Mesenchymal stem cell (in vitro differentiated cells and primary cell): ENCODE data around the gene BCL10.

Source experiments
- DNase-seq: peaks from one replicate; pipeline ENCODE4 v3.0.0-alpha.2; 2013
- H2AFZ ChIP-seq: one replicate; pipeline ENCODE4 v1.6.1; 2013; ENCODE audit warnings: low read depth, mild to moderate bottlenecking, control low read depth, inconsistent platforms, low read length, moderate library complexity
- H2AK5ac ChIP-seq: 2 replicates; pipeline ENCODE4 v1.6.1; 2013; ENCODE audit warnings: low read length, moderate library complexity, mild to moderate bottlenecking, inconsistent platforms; ENCODE audit not compliant: severe bottlenecking
- H2BK120ac ChIP-seq: one replicate; pipeline ENCODE4 v1.6.1; 2013; ENCODE audit warnings: low read depth, mild to moderate bottlenecking, inconsistent platforms, low read length, moderate library complexity
- H2BK12ac ChIP-seq, 2 experiments: one replicate each; pipeline ENCODE4 v1.6.1; 2013; ENCODE audit warnings: inconsistent platforms in 2 of 2, low read length in 2 of 2, mild to moderate bottlenecking in 2 of 2, moderate library complexity in 2 of 2, control low read depth in 1 of 2
- H2BK15ac ChIP-seq: one replicate; pipeline ENCODE4 v1.6.1; 2013; ENCODE audit warnings: mild to moderate bottlenecking, low read depth, inconsistent platforms; ENCODE audit not compliant: poor library complexity, severe bottlenecking
- H2BK5ac ChIP-seq: 2 replicates; pipeline ENCODE4 v1.6.1; 2013; ENCODE audit warnings: low read depth, mild to moderate bottlenecking, low read length, control low read depth, inconsistent platforms; ENCODE audit not compliant: poor library complexity, severe bottlenecking
- H3K14ac ChIP-seq, 2 experiments: one replicate each; pipeline ENCODE4 v1.6.1; 2013; ENCODE audit warnings: inconsistent platforms in 2 of 2, low read length in 2 of 2, control low read depth in 1 of 2, mild to moderate bottlenecking in 1 of 2, moderate library complexity in 1 of 2
- H3K18ac ChIP-seq, 2 experiments: one replicate each; pipeline ENCODE4 v1.6.1; 2013; ENCODE audit warnings: inconsistent platforms in 2 of 2, low read length in 2 of 2, control low read depth in 1 of 2, low read depth in 1 of 2, mild to moderate bottlenecking in 1 of 2
- H3K23ac ChIP-seq, 2 experiments: one replicate each; pipeline ENCODE4 v1.6.1; 2013; ENCODE audit warnings: inconsistent platforms in 2 of 2, low read length in 2 of 2, mild to moderate bottlenecking in 2 of 2, moderate library complexity in 2 of 2, control low read depth in 1 of 2
- H3K27ac ChIP-seq: 2 replicates; pipeline ENCODE4 v1.5.1; 2013; ENCODE audit warnings: mild to moderate bottlenecking, moderate library complexity, low read length, control low read depth, inconsistent platforms; ENCODE audit not compliant: poor library complexity, severe bottlenecking
- H3K27me3 ChIP-seq, 2 experiments: 2 replicates each; pipeline versions ENCODE4 v1.6.1 to v1.7.0; 2013; ENCODE audit warnings: low read length in 2 of 2, mild to moderate bottlenecking in 2 of 2, moderate library complexity in 2 of 2, control low read depth in 1 of 2, inconsistent platforms in 1 of 2; ENCODE audit not compliant: control insufficient read depth in 1 of 2, insufficient read depth in 1 of 2
- H3K36me3 ChIP-seq, 2 experiments: 2 replicates each; pipeline versions ENCODE4 v1.6.1 to v1.7.0; 2013; ENCODE audit warnings: low read length in 2 of 2, control low read depth in 1 of 2, inconsistent platforms in 1 of 2, low read depth in 1 of 2, mild to moderate bottlenecking in 1 of 2; ENCODE audit not compliant: insufficient read depth in 2 of 2, control insufficient read depth in 1 of 2
- H3K4ac ChIP-seq, 2 experiments: one replicate each; pipeline ENCODE4 v1.6.1; 2013; ENCODE audit warnings: inconsistent platforms in 2 of 2, low read length in 2 of 2, mild to moderate bottlenecking in 2 of 2, moderate library complexity in 2 of 2, control low read depth in 1 of 2, low read depth in 1 of 2
- H3K4me1 ChIP-seq: 2 replicates; pipeline ENCODE4 v1.6.1; 2013; ENCODE audit warnings: low read depth, low read length, control low read depth; ENCODE audit not compliant: control insufficient read depth, insufficient read depth
- H3K4me2 ChIP-seq: 2 replicates; pipeline ENCODE4 v1.6.1; 2013; ENCODE audit warnings: low read length, mild to moderate bottlenecking, inconsistent platforms; ENCODE audit not compliant: poor library complexity, severe bottlenecking
- H3K4me3 ChIP-seq, 2 experiments: 2 replicates each; pipeline versions ENCODE4 v1.5.1 to v1.7.0; 2013; ENCODE audit warnings: low read length in 2 of 2, mild to moderate bottlenecking in 2 of 2, control low read depth in 1 of 2, low read depth in 1 of 2; ENCODE audit not compliant: insufficient read depth in 1 of 2
- H3K79me1 ChIP-seq: replicated peaks from 2 replicates; pipeline ENCODE4 v1.6.1; 2013; ENCODE audit warnings: mild to moderate bottlenecking, control low read depth, low read length, inconsistent platforms; ENCODE audit not compliant: poor library complexity, severe bottlenecking
- H3K9ac ChIP-seq: 2 replicates; pipeline ENCODE4 v1.7.0; 2013; ENCODE audit warnings: mild to moderate bottlenecking, low read length, moderate library complexity
- H3K9me3 ChIP-seq: 2 replicates; pipeline ENCODE4 v1.7.0; 2013; ENCODE audit warnings: mild to moderate bottlenecking, low read length; ENCODE audit not compliant: control insufficient read depth
- H4K8ac ChIP-seq: one replicate; pipeline ENCODE4 v1.6.1; 2013; ENCODE audit warnings: inconsistent platforms, mild to moderate bottlenecking, low read length, moderate library complexity
- H4K91ac ChIP-seq: one replicate; pipeline ENCODE4 v1.6.1; 2013; ENCODE audit warnings: mild to moderate bottlenecking, low read length, inconsistent platforms
- WGBS: methylation state at CpG from one replicate; pipeline ENCODE4 v1.1.7; 2013; ENCODE audit warnings: mixed read lengths; 5-methylcytosine and 5-hydroxymethylcytosine counted together

The BCL10 gene

DNA sequence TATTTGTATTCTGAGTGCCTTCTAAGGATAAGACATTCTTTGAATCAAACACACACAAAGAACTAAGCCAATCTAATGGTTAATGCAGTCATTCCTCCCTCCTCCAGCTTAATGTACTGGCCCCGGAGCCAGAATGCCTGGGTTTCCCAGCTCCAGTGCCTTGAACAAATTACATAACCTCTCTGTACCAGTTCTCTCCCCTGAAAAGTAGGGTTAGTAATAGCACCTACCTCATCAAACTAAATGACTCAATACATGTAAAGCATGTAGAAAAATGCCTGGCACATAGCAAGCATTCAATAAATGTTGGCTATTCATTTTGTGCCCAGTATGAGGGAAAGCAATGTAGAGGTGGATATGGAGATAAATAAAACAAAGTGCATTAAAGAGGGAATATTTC is 31.0 kb downstream of the BCL10 start:
- Histone ChIP-seq H2BK5ac (no peak overlapping the region), H4K8ac (no peak overlapping the region), H2AK5ac (no peak overlapping the region)

GRCh38 chr1:85244271-85245061 is 32.0 kb downstream of the BCL10 start:
- Histone ChIP-seq H2AFZ (no peak overlapping the region), H3K79me1 (no peaks in the 10 kb centered on the region), H2BK15ac (no peak overlapping the region), H3K27me3 (no peaks in the 10 kb centered on the region), H3K4ac (peak overlapping the region; percentile 37 to 75), H2BK5ac (no peak overlapping the region), H3K4me1 (peaks cover 2% of the 10 kb centered on the region), H4K8ac (peak overlapping the region; percentile 64), H3K36me3 (no peaks in the 10 kb centered on the region), H3K14ac (no peak overlapping the region), H2BK12ac (peak overlapping the region; percentile 3 to 69), H3K9ac (peak overlapping the region; percentile 50), H3K18ac (peak overlapping the region in 1 of 2 experiments; percentile 60), H3K27ac (peak overlapping the region; percentile 41), H3K4me2 (no peak overlapping the region), H3K9me3 (no peaks in the 10 kb centered on the region), H3K4me3 (no peak overlapping the region), H3K23ac (no peak overlapping the region), H4K91ac (no peak overlapping the region), H2AK5ac (no peak overlapping the region), H2BK120ac (peak overlapping the region; percentile 73)
- 12% methylated on average over 4 of the region's 4 CpGs for WGBS
- peak; percentile 69 for DNase-seq

More for the DNA sequence above, 31.0 kb downstream of the BCL10 start:
- no peak overlapping the region for H2BK15ac ChIP-seq
- no peaks in the 10 kb centered on the region for H3K79me1 ChIP-seq
- H3K27me3 ChIP-seq = no peaks in the 10 kb centered on the region
- H3K4me1 ChIP-seq = peaks cover 2% of the 10 kb centered on the region
- no peak overlapping the region for H3K4me2 ChIP-seq
- no peak overlapping the region for H3K27ac ChIP-seq
- H3K4ac ChIP-seq = no peak overlapping the region
- H3K18ac ChIP-seq = peak overlapping the region in 1 of 2 experiments; percentile 48
- H3K4me3 ChIP-seq = no peak overlapping the region
- no peak overlapping the region for H4K91ac ChIP-seq
- H2BK120ac ChIP-seq = no peak overlapping the region
- WGBS = 75% methylated on average over 1 of the region's 1 CpG
- no peak overlapping the region for H3K14ac ChIP-seq
- DNase-seq = peak; percentile 17
- no peak overlapping the region for H3K23ac ChIP-seq
- H3K36me3 ChIP-seq = peaks cover 0 to under 1% of the 10 kb centered on the region in 2 experiments
- no peak overlapping the region for H2AFZ ChIP-seq
- H3K9me3 ChIP-seq = no peaks in the 10 kb centered on the region
- H3K9ac ChIP-seq = peak overlapping the region; percentile 50
- peak overlapping the region in 1 of 2 experiments; percentile 72 for H2BK12ac ChIP-seq

DNA sequence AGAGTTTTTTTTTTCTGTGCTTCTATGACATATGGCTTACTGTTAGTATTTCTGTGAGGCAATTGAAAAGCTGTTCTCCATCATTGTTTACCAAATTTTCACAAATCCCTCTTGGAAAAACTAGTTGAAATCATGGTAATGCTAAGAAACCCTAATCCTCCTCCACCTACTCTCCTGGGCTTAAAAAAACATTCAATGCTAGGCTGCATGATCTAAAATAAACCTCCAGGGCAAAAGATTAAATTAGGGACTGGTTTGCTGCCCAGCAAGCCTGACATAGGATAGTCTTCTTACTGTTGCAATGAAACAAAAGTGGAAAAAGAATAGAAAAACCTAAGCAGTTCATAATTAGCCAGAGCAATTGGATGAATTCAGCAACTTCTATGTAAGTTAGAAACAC is 33.1 kb downstream of the BCL10 start:
- Histone ChIP-seq H3K18ac (no peak overlapping the region), H4K91ac (no peak overlapping the region), H3K27ac (no peak overlapping the region), H2BK12ac (no peak overlapping the region), H2BK120ac (no peak overlapping the region), H3K9ac (no peak overlapping the region), H3K4me2 (no peak overlapping the region), H3K14ac (no peak overlapping the region), H2BK15ac (no peak overlapping the region), H3K4me1 (peaks cover 2% of the 10 kb centered on the region), H4K8ac (no peak overlapping the region), H3K4me3 (no peak overlapping the region), H3K9me3 (no peaks in the 10 kb centered on the region), H2AFZ (no peak overlapping the region), H3K36me3 (no peaks in the 10 kb centered on the region), H3K23ac (no peak overlapping the region), H3K79me1 (no peaks in the 10 kb centered on the region), H3K27me3 (no peaks in the 10 kb centered on the region), H2BK5ac (no peak overlapping the region), H3K4ac (no peak overlapping the region), H2AK5ac (no peak overlapping the region)
- DNase-seq = peak; percentile 17

GRCh38 chr1:85240643-85241042 is 35.8 kb downstream of the BCL10 start:
- WGBS = no CpG with 5 or more reads among the region's 1 CpG
- H2BK120ac ChIP-seq = no peak overlapping the region
- H4K91ac ChIP-seq = no peak overlapping the region

More at GRCh38 chr1:85240643-85241042, 35.8 kb downstream of the BCL10 start:
- H4K8ac ChIP-seq = no peak overlapping the region
- H2AK5ac ChIP-seq = no peak overlapping the region
- H3K14ac ChIP-seq = no peak overlapping the region
- no peak overlapping the region for H3K4me3 ChIP-seq
- peak overlapping the region; percentile 9 for H3K27ac ChIP-seq
- no peaks in the 10 kb centered on the region for H3K79me1 ChIP-seq
- H3K27me3 ChIP-seq = no peaks in the 10 kb centered on the region
- no peak overlapping the region for H2BK15ac ChIP-seq
- H3K9ac ChIP-seq = peak overlapping the region; percentile 37
- H3K4me2 ChIP-seq = no peak overlapping the region
- no peaks in the 10 kb centered on the region for H3K9me3 ChIP-seq
- no peak overlapping the region for H2BK12ac ChIP-seq
- no peaks in the 10 kb centered on the region for H3K36me3 ChIP-seq
- H2AFZ ChIP-seq = no peak overlapping the region
- H3K4me1 ChIP-seq = peaks cover 2% of the 10 kb centered on the region
- no peak overlapping the region for H2BK5ac ChIP-seq
- H3K18ac ChIP-seq = no peak overlapping the region
- H3K4ac ChIP-seq = no peak overlapping the region
- no peak for DNase-seq
- no peak overlapping the region for H3K23ac ChIP-seq
